Natural killer cell treated with Interleukin-12 subunit alpha and Interleukin-12 subunit beta and Interleukin-15 and Interleukin-18, amount 100 ng/mL, for 72 hours (primary cell): ENCODE measurements around the gene CEP68. TPM values are rescaled to one million over a fixed set of nuclear protein-coding genes. Genes with fewer than 3 reads are reported as not detected.

Experiments
- ATAC-seq, 2 donors: fragments of 150-1000 bp; cut with Tn5 transposase in 1 of 2; sonication (Bioruptor Pico), chemical (Tn5 transposase) in 1 of 2; 2 replicates each; pipeline ENCODE4 v1.10.0; 2021
- DNase-seq: peaks from one replicate; pipeline ENCODE4 v3.0.0; 2022; ENCODE audit warnings: low spot score
- H3K27ac Mint-ChIP-seq, 2 donors: 1 replicate in 1 of 2; 2 replicates in 1 of 2; pipeline ENCODE4 v1.8.0; 2022; ENCODE audit warnings: mixed read lengths in 2 of 2, mild to moderate bottlenecking in 1 of 2, moderate library complexity in 1 of 2
- H3K27me3 Mint-ChIP-seq, 2 donors: 1 replicate in 1 of 2; 2 replicates in 1 of 2; pipeline ENCODE4 v1.8.0; 2022; ENCODE audit warnings: mixed read lengths in 2 of 2
- H3K36me3 Mint-ChIP-seq: one replicate; pipeline ENCODE4 v1.8.0; 2022; ENCODE audit warnings: mixed read lengths
- H3K4me1 Mint-ChIP-seq, 2 donors: 1 replicate in 1 of 2; 2 replicates in 1 of 2; pipeline ENCODE4 v1.8.0; 2022; ENCODE audit warnings: low read depth in 2 of 2, mixed read lengths in 2 of 2, mild to moderate bottlenecking in 1 of 2
- H3K4me3 Mint-ChIP-seq: one replicate; pipeline ENCODE4 v1.8.0; 2022; ENCODE audit warnings: mixed read lengths
- H3K9me3 Mint-ChIP-seq: 2 replicates; pipeline ENCODE4 v1.8.0; 2022; ENCODE audit warnings: mixed read lengths
- total RNA-seq, 2 donors: library from RNA; stranded (reverse); gene quantifications; one replicate each; pipeline ENCODE4 v1.2.3, GENCODE V29; 2022

Gene CEP68
- total RNA-seq, 2 donors from 2014 or later: 2.0 to 2.3 TPM

- no peak overlapping the region for H3K4me3 Mint-ChIP-seq
- no peak for ATAC-seq
- no peaks in the 10 kb centered on the region for H3K9me3 Mint-ChIP-seq
- DNase-seq: no peak
- peaks cover 5 to 12% of the 10 kb centered on the region in 2 donors for H3K4me1 Mint-ChIP-seq
- H3K27me3 Mint-ChIP-seq: no peaks in the 10 kb centered on the region
- H3K36me3 Mint-ChIP-seq: no peaks in the 10 kb centered on the region
- H3K27ac Mint-ChIP-seq: no peak overlapping the region
Observed at GRCh38 chr2:65072181-65072970, 16.2 kb downstream of the CEP68 start.

GRCh38 chr2:65073879-65074565 is 17.8 kb downstream of the CEP68 start:
- Mint-ChIP-seq H3K4me1 (peaks cover 0 to 8% of the 10 kb centered on the region in 2 donors), H3K4me3 (no peak overlapping the region), H3K9me3 (no peaks in the 10 kb centered on the region), H3K36me3 (peaks cover 4% of the 10 kb centered on the region), H3K27ac (no peak overlapping the region), H3K27me3 (no peaks in the 10 kb centered on the region)
- ATAC-seq (no peak), DNase-seq (no peak)

DNA sequence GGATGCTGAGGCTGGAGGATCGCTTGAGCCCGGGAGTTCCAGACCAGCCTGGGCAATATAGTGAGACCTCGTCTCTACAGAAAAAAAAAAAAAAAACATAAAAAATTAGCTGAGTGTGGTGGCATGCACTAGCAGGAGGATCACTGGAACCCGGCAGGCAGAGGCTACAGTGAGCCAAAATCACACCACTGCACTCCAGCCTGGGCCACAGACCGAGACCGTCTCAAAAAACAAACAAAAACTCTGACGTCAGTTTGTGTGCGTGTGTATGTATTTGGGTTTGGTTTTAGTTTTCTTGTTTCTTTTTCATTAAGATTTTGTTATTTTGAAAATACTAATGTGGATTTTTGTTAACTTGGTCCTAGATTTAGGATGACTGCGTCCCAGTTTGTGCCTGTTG is 19.0 kb downstream of the CEP68 start:
- no peaks in the 10 kb centered on the region for H3K27me3 Mint-ChIP-seq
- no peak overlapping the region for H3K27ac Mint-ChIP-seq
- no peak for DNase-seq
- no peak overlapping the region for H3K4me3 Mint-ChIP-seq
- no peaks in the 10 kb centered on the region for H3K9me3 Mint-ChIP-seq
- no peak for ATAC-seq
- peaks cover 4% of the 10 kb centered on the region for H3K36me3 Mint-ChIP-seq
- peaks cover 0 to 6% of the 10 kb centered on the region in 2 donors for H3K4me1 Mint-ChIP-seq

- peaks cover 0 to 6% of the 10 kb centered on the region in 2 donors for H3K4me1 Mint-ChIP-seq
- peaks cover 4% of the 10 kb centered on the region for H3K36me3 Mint-ChIP-seq
- H3K27me3 Mint-ChIP-seq: no peaks in the 10 kb centered on the region
- DNase-seq (no peak), ATAC-seq (peak in 1 of 2 donors; percentile 30)
- no peak overlapping the region for H3K4me3 Mint-ChIP-seq
- no peaks in the 10 kb centered on the region for H3K9me3 Mint-ChIP-seq
- no peak overlapping the region for H3K27ac Mint-ChIP-seq
Observed at GRCh38 chr2:65075605-65076344, 19.6 kb downstream of the CEP68 start.

- no peak for DNase-seq
- Mint-ChIP-seq H3K27ac (no peak overlapping the region), H3K4me3 (no peak overlapping the region), H3K36me3 (peaks cover 4% of the 10 kb centered on the region), H3K9me3 (no peaks in the 10 kb centered on the region), H3K27me3 (no peaks in the 10 kb centered on the region), H3K4me1 (peaks cover 0 to 6% of the 10 kb centered on the region in 2 donors)
- ATAC-seq: no peak
Observed at GRCh38 chr2:65076345-65076710, 20.1 kb downstream of the CEP68 start.

DNA sequence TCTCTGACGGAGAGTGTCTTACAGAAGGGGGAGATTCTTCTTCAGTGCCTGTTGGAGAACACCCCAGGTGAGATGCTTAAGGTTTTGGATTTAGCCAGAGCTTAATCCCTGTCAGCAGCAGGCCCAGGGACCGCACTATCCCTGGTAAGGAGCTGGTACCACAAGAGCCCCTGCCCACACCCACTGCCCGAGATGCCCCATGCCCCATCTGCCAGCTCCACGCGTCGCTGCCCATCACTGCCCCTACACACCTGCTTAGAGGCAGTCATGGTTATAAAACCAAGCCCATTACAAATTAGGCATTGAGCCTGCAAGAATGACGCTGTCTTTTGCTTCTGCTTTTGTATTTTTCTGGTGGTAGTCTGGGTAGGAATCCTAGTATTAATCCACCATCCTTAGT is 21.7 kb downstream of the CEP68 start:
- Mint-ChIP-seq H3K27ac (peak overlapping the region in 1 of 2 donors; percentile 39), H3K27me3 (no peaks in the 10 kb centered on the region), H3K4me3 (no peak overlapping the region), H3K4me1 (peaks cover 0 to 12% of the 10 kb centered on the region in 2 donors), H3K36me3 (peaks cover 4% of the 10 kb centered on the region), H3K9me3 (no peaks in the 10 kb centered on the region)
- DNase-seq: no peak
- no peak for ATAC-seq

- Mint-ChIP-seq H3K27me3 (no peaks in the 10 kb centered on the region), H3K36me3 (peaks cover 12% of the 10 kb centered on the region), H3K4me3 (no peak overlapping the region), H3K9me3 (no peaks in the 10 kb centered on the region), H3K4me1 (peaks cover 0 to 13% of the 10 kb centered on the region in 2 donors), H3K27ac (no peak overlapping the region)
- DNase-seq (no peak), ATAC-seq (no peak)
Observed at GRCh38 chr2:65079017-65079416, 22.8 kb downstream of the CEP68 start.

GRCh38 chr2:65081232-65081685 is 25.0 kb downstream of the CEP68 start:
- Mint-ChIP-seq H3K27ac (peak overlapping the region in 1 of 2 donors; percentile 11), H3K4me1 (peaks cover 0 to 18% of the 10 kb centered on the region in 2 donors), H3K27me3 (no peaks in the 10 kb centered on the region), H3K9me3 (no peaks in the 10 kb centered on the region), H3K4me3 (no peak overlapping the region), H3K36me3 (peaks cover 18% of the 10 kb centered on the region)
- ATAC-seq: no peak
- no peak for DNase-seq

DNA sequence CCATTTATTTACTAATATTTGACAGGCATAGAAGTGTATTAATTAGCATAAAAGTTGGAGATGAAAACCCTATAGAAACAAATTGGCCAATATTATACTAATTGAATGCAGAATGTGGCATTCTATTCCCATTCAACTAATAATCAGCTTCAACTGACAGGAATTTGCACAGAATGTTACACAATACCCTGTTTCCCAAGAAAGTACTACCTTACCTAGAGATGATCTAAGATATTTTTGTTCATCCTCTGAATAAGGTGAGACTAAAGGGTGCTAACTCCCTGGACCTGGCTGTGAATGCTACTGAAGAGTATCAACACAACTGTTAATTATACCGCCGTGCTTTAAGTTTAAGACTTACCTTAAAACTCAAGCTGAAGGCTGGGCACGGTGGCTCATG is 28.9 kb downstream of the CEP68 start:
- no peak for DNase-seq
- Mint-ChIP-seq H3K27ac (no peak overlapping the region), H3K36me3 (peaks cover 26% of the 10 kb centered on the region), H3K4me3 (no peak overlapping the region), H3K9me3 (no peaks in the 10 kb centered on the region), H3K27me3 (no peaks in the 10 kb centered on the region), H3K4me1 (peaks cover 0 to 24% of the 10 kb centered on the region in 2 donors)
- ATAC-seq: no peak

- Mint-ChIP-seq H3K9me3 (no peaks in the 10 kb centered on the region), H3K27ac (peak overlapping the region in 1 of 2 donors; percentile 64), H3K36me3 (peaks cover 34% of the 10 kb centered on the region), H3K27me3 (no peaks in the 10 kb centered on the region), H3K4me1 (peaks cover 14 to 41% of the 10 kb centered on the region in 2 donors), H3K4me3 (no peak overlapping the region)
- DNase-seq (no peak), ATAC-seq (no peak)
Observed at GRCh38 chr2:65092791-65093190, 36.6 kb downstream of the CEP68 start.

DNA sequence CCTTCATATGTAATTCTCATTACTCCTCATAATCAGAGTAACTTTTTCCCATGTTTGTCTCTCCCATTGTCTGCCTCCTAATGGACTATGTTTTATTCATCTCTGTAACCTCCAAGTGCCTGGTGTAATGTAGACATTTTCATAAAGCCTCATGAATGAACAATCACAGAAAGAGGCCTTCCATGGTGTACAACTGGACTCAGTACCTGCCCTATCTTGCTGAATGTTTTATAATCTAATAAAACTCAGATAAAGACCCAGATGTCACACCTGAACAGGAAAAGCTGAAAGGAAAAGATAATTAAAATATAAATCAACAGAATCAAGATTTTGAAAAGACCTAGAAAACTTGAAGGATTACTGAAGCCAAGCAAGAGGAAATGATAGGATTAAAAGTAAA is 37.0 kb downstream of the CEP68 start:
- no peaks in the 10 kb centered on the region for H3K27me3 Mint-ChIP-seq
- DNase-seq: no peak
- H3K4me1 Mint-ChIP-seq: peaks cover 18 to 38% of the 10 kb centered on the region in 2 donors
- no peaks in the 10 kb centered on the region for H3K9me3 Mint-ChIP-seq
- ATAC-seq: no peak
- no peak overlapping the region for H3K4me3 Mint-ChIP-seq
- H3K27ac Mint-ChIP-seq: peak overlapping the region in 1 of 2 donors; percentile 64
- peaks cover 30% of the 10 kb centered on the region for H3K36me3 Mint-ChIP-seq

DNA sequence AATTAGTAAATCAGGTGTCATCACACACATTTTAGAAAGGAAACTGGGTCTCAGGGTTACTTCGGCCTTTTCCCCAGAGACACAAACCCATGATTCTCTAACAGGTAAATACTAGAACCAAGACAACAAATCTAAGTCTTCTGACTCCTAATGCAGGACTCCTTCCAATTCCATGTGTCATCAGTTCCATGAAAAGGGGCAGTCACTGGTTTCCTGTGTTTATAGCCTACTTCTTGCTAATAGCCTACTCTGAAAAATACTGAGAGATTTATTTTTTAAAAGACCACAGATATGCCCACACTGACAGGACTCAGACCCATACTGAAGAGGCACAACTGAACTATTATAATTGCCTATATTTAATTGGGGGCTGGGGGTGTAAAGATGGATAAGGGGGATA is 40.7 kb downstream of the CEP68 start:
- Mint-ChIP-seq H3K36me3 (peaks cover 19% of the 10 kb centered on the region), H3K27ac (peak overlapping the region in 1 of 2 donors; percentile 21)

GRCh38 chr2:65097844-65098243 is 41.6 kb downstream of the CEP68 start:
- Mint-ChIP-seq H3K36me3 (peaks cover 17% of the 10 kb centered on the region), H3K9me3 (no peaks in the 10 kb centered on the region), H3K4me3 (no peak overlapping the region), H3K27ac (no peak overlapping the region), H3K27me3 (no peaks in the 10 kb centered on the region), H3K4me1 (peaks cover 20 to 24% of the 10 kb centered on the region in 2 donors)
- ATAC-seq: no peak
- no peak for DNase-seq

More for the DNA sequence above, 40.7 kb downstream of the CEP68 start:
- Mint-ChIP-seq H3K4me3 (no peak overlapping the region), H3K9me3 (no peaks in the 10 kb centered on the region), H3K27me3 (no peaks in the 10 kb centered on the region), H3K4me1 (peaks cover 20 to 29% of the 10 kb centered on the region in 2 donors)
- ATAC-seq (no peak), DNase-seq (no peak)
